H1 (cell line): ENCODE results near the gene C1orf21. TPM values are rescaled to one million over a fixed set of nuclear protein-coding genes. Genes with fewer than 3 reads are reported as not detected.

Experiments used
- CTCF ChIA-PET: fragments of 300-600 bp; sonication (Branson Sonifier 250); formaldehyde crosslinking; loops from one replicate; lab custom pipeline; 2021; ENCODE audit not compliant: partially characterized antibody; lab: Charles Lee
- POLR2A ChIA-PET: fragments of 300-600 bp; sonication (Branson Sonifier 250); formaldehyde crosslinking; loops from one replicate; lab custom pipeline; 2021; ENCODE audit warnings: inconsistent platforms; ENCODE audit not compliant: partially characterized antibody; lab: Charles Lee
- DNase-seq, 2 experiments: peaks; one replicate each; pipeline versions ENCODE4 v3.0.0 to v3.0.0-alpha.2; 2010 to 2022; ENCODE audit warnings: low spot score in 2 of 2, low read depth in 1 of 2, mixed read lengths in 1 of 2
- FAIRE-seq: peaks from 2 replicates; lab custom pipeline; 2011; peaks lifted over from hg19 to GRCh38; lab: Jason Lieb, UNC
- H2AFZ ChIP-seq: 2 replicates; pipeline ENCODE4 v1.8.1; 2012; ENCODE audit warnings: low read length, inconsistent platforms
- H2AK5ac ChIP-seq: 2 replicates; pipeline ENCODE4 v1.6.1; 2013; ENCODE audit warnings: low read depth, low read length
- H2BK120ac ChIP-seq: replicated peaks from 2 replicates; pipeline ENCODE3; 2013; ENCODE audit warnings: low read depth, low read length, inconsistent platforms
- H2BK12ac ChIP-seq: 2 replicates; pipeline ENCODE4 v1.6.1; 2013; ENCODE audit warnings: low read depth, low read length
- H2BK15ac ChIP-seq: 2 replicates; pipeline ENCODE4 v1.6.1; 2013; ENCODE audit warnings: low read length
- H2BK20ac ChIP-seq: 2 replicates; pipeline ENCODE4 v1.6.1; 2013; ENCODE audit warnings: low read length
- H2BK5ac ChIP-seq: 2 replicates; pipeline ENCODE4 v1.6.1; 2013; ENCODE audit warnings: low read depth, low read length
- H3K14ac ChIP-seq: 2 replicates; pipeline ENCODE4 v1.6.1; 2013; ENCODE audit warnings: inconsistent platforms; ENCODE audit not compliant: insufficient read length
- H3K18ac ChIP-seq: 2 replicates; pipeline ENCODE4 v1.6.1; 2013; ENCODE audit warnings: low read length; ENCODE audit errors: extremely low read depth
- H3K23ac ChIP-seq: 2 replicates; pipeline ENCODE4 v1.6.1; 2013; ENCODE audit warnings: inconsistent platforms; ENCODE audit not compliant: insufficient read length
- H3K23me2 ChIP-seq: 2 replicates; pipeline ENCODE4 v1.6.1; 2013; ENCODE audit warnings: low read depth, low read length
- H3K27ac ChIP-seq: 2 replicates; pipeline ENCODE4 v1.6.1; 2011; ENCODE audit warnings: low read depth, low read length, inconsistent platforms
- H3K27me3 ChIP-seq, 4 experiments: replicated peaks in 1 of 4; 1 replicate in 1 of 4; 2 replicates in 3 of 4; pipeline versions ENCODE4 v1.6.1 to v1.8.1; 2011 to 2013; ENCODE audit warnings: low read length in 3 of 4, mild to moderate bottlenecking in 3 of 4, inconsistent platforms in 2 of 4, mixed read lengths in 2 of 4, moderate library complexity in 1 of 4; ENCODE audit not compliant: control insufficient read depth in 3 of 4, insufficient read depth in 3 of 4; ENCODE audit errors: extremely low read depth in 1 of 4
- H3K36me3 ChIP-seq, 4 experiments: 2 replicates each; pipeline versions ENCODE4 v1.6.1 to v1.8.1; 2011 to 2013; ENCODE audit warnings: mild to moderate bottlenecking in 4 of 4, low read length in 3 of 4, moderate library complexity in 2 of 4, control low read depth in 1 of 4, inconsistent platforms in 1 of 4; ENCODE audit not compliant: insufficient read depth in 4 of 4, control insufficient read depth in 2 of 4
- H3K4ac ChIP-seq: replicated peaks from 2 replicates; pipeline ENCODE3; 2013; ENCODE audit warnings: low read length, low read depth, mixed read lengths, inconsistent platforms; ENCODE audit not compliant: insufficient read length
- H3K4me1 ChIP-seq, 4 experiments: replicated peaks in 1 of 4; 1 replicate in 1 of 4; 2 replicates in 3 of 4; pipeline versions ENCODE4 v1.6.1 to v1.8.1; 2011 to 2013; ENCODE audit warnings: low read length in 3 of 4, inconsistent platforms in 2 of 4, mixed read lengths in 1 of 4; ENCODE audit not compliant: insufficient read depth in 4 of 4, control insufficient read depth in 3 of 4
- H3K4me2 ChIP-seq, 2 experiments: 2 replicates each; pipeline versions ENCODE4 v1.6.1 to v1.8.1; 2011 to 2013; ENCODE audit warnings: low read depth in 2 of 2, low read length in 2 of 2, control low read depth in 1 of 2, inconsistent platforms in 1 of 2, mild to moderate bottlenecking in 1 of 2; ENCODE audit not compliant: insufficient read depth in 1 of 2
- H3K4me3 ChIP-seq, 4 experiments: fragments of 200-600, 300-600 bp in 1 of 4; sonication (generic), shearing (Covaris generic), sonication (Bioruptor Twin) in 1 of 4; 2 replicates each; pipeline versions ENCODE4 v1.5.1 to v1.8.1; 2011 to 2016; ENCODE audit warnings: low read length in 4 of 4, low read depth in 3 of 4, control low read depth in 2 of 4, inconsistent platforms in 2 of 4, mild to moderate bottlenecking in 2 of 4, mixed read lengths in 1 of 4, moderate library complexity in 1 of 4; ENCODE audit not compliant: insufficient read depth in 2 of 4; ENCODE audit errors: extremely low read depth in 1 of 4
- H3K56ac ChIP-seq: replicated peaks from 2 replicates; pipeline ENCODE3; 2013; ENCODE audit warnings: low read depth, mild to moderate bottlenecking, mixed read lengths, low read length, inconsistent platforms; ENCODE audit not compliant: insufficient read length
- H3K79me1 ChIP-seq: 2 replicates; pipeline ENCODE4 v1.6.1; 2013; ENCODE audit warnings: low read depth, low read length, control low read depth
- H3K79me2 ChIP-seq, 2 experiments: 2 replicates each; pipeline versions ENCODE4 v1.6.1 to v1.8.1; 2012 to 2013; ENCODE audit warnings: low read length in 2 of 2, mild to moderate bottlenecking in 2 of 2, inconsistent platforms in 1 of 2; ENCODE audit not compliant: insufficient read depth in 2 of 2, control insufficient read depth in 1 of 2
- H3K9ac ChIP-seq, 4 experiments: replicated peaks in 1 of 4; 1 replicate in 1 of 4; 2 replicates in 3 of 4; pipeline versions ENCODE4 v1.6.1 to v1.8.1; 2011 to 2013; ENCODE audit warnings: low read depth in 3 of 4, low read length in 3 of 4, control low read depth in 2 of 4, mild to moderate bottlenecking in 2 of 4, moderate library complexity in 2 of 4, inconsistent platforms in 1 of 4; ENCODE audit errors: extremely low read depth in 1 of 4
- H3K9me3 ChIP-seq, 2 experiments: 2 replicates each; pipeline versions ENCODE4 v1.6.1 to v1.8.1; 2012 to 2013; ENCODE audit warnings: mild to moderate bottlenecking in 2 of 2, moderate library complexity in 2 of 2, control low read depth in 1 of 2, inconsistent platforms in 1 of 2, low read depth in 1 of 2, low read length in 1 of 2, mixed read lengths in 1 of 2; ENCODE audit not compliant: insufficient read depth in 2 of 2
- H4K20me1 ChIP-seq, 2 experiments: replicated peaks in 1 of 2; 2 replicates each; pipeline versions ENCODE3 to v1.8.1; 2011 to 2013; ENCODE audit warnings: inconsistent platforms in 2 of 2, low read length in 2 of 2, mild to moderate bottlenecking in 1 of 2; ENCODE audit not compliant: insufficient read depth in 2 of 2, control insufficient read depth in 1 of 2
- H4K5ac ChIP-seq: 2 replicates; pipeline ENCODE4 v1.6.1; 2013; ENCODE audit warnings: low read length, low read depth, mixed read lengths, inconsistent platforms; ENCODE audit not compliant: insufficient read length
- H4K8ac ChIP-seq: 2 replicates; pipeline ENCODE4 v1.8.0; 2013; ENCODE audit warnings: mild to moderate bottlenecking, moderate library complexity, low read length, inconsistent platforms; ENCODE audit not compliant: insufficient read depth; ENCODE audit errors: extremely low read depth
- H4K91ac ChIP-seq: replicated peaks from 2 replicates; pipeline ENCODE3; 2013; ENCODE audit warnings: low read length, mixed read lengths, inconsistent platforms; ENCODE audit not compliant: insufficient read length
- CEBPB ChIP-seq: IDR thresholded peaks from 2 replicates; pipeline ENCODE4 v1.6.1; 2012; ENCODE audit warnings: low read depth, low read length
- GABPA ChIP-seq: IDR thresholded peaks from 2 replicates; pipeline ENCODE4 v1.6.1; 2011; ENCODE audit warnings: mild to moderate bottlenecking, low read length, moderate library complexity, borderline replicate concordance; ENCODE audit not compliant: insufficient read depth
- JUND ChIP-seq: IDR thresholded peaks from 2 replicates; pipeline ENCODE4 v1.6.1; 2011; ENCODE audit warnings: mild to moderate bottlenecking, improper control_type of control experiment, low read length
- KDM4A ChIP-seq: IDR thresholded peaks from one replicate; pipeline ENCODE4 v1.7.1; 2012; ENCODE audit warnings: low read depth, mild to moderate bottlenecking, moderate library complexity, low read length, inconsistent platforms; ENCODE audit not compliant: severe bottlenecking
- NRF1 ChIP-seq: IDR thresholded peaks from 2 replicates; pipeline ENCODE4 v1.6.1; 2011; ENCODE audit warnings: mild to moderate bottlenecking, low read depth, low read length, improper control_type of control experiment
- RAD21 ChIP-seq, 2 experiments: IDR thresholded peaks in 1 of 2; conservative IDR thresholded peaks in 1 of 2; 2 replicates each; pipeline ENCODE4 v1.6.1; 2011; ENCODE audit warnings: low read depth in 2 of 2, low read length in 2 of 2, improper control_type of control experiment in 1 of 2, inconsistent platforms in 1 of 2, mild to moderate bottlenecking in 1 of 2, moderate library complexity in 1 of 2
- RBBP5 ChIP-seq: IDR thresholded peaks from 2 replicates; pipeline ENCODE4 v1.7.1; 2012; ENCODE audit warnings: low read depth, mild to moderate bottlenecking, inconsistent platforms, low read length, moderate library complexity, borderline replicate concordance
- SP1 ChIP-seq: IDR thresholded peaks from 2 replicates; pipeline ENCODE4 v1.6.1; 2011; ENCODE audit warnings: low read depth, low read length
- SP2 ChIP-seq: IDR thresholded peaks from 2 replicates; pipeline ENCODE4 v1.6.1; 2012; ENCODE audit warnings: mild to moderate bottlenecking, low read length, inconsistent platforms
- TAF1 ChIP-seq: IDR thresholded peaks from 2 replicates; pipeline ENCODE4 v1.6.1; 2011; ENCODE audit warnings: mild to moderate bottlenecking, low read depth, low read length
- TCF12 ChIP-seq: IDR thresholded peaks from 2 replicates; pipeline ENCODE4 v1.6.1; 2011; ENCODE audit warnings: low read depth, mild to moderate bottlenecking, low read length
- WGBS, 2 experiments: shearing (Covaris generic) in 1 of 2; methylation state at CpG; one replicate each; pipeline versions ENCODE4 v1.1.6 to v1.1.7; 2013 to 2015; ENCODE audit warnings: low lambda C conversion rate in 2 of 2, mixed read lengths in 2 of 2, inconsistent platforms in 1 of 2, low coverage in 1 of 2, missing lambda C conversion rate in 1 of 2; ENCODE audit not compliant: insufficient replicate concordance in 2 of 2, insufficient coverage in 1 of 2, insufficient read length in 1 of 2; ENCODE audit errors: extremely low coverage in 1 of 2, missing lambda C conversion rate in 1 of 2; 5-methylcytosine and 5-hydroxymethylcytosine counted together
- polyA plus RNA-seq, 7 experiments: library from polyadenylated mRNA; depleted of rRNA in 3 of 7; stranded (reverse) in 5 of 7; unstranded in 2 of 7; fragments of >200 nt in 5 of 7; fragments of 200-250 nt in 2 of 7; gene quantifications; 1 replicate in 5 of 7; 2 replicates in 1 of 7; 4 replicates in 1 of 7; pipeline versions ENCODE4 v1.2.1 to v1.2.3, GENCODE V29; 2011 to 2013; ENCODE audit warnings: missing spikeins in 2 of 7, mixed read lengths in 2 of 7
- total RNA-seq: library from RNA; stranded (reverse); fragmentation: NEBNext Ultra II Directional; extraction: Animal tissue kit (Norgen Biotek cat#: 25700); gene quantifications from 2 replicates; pipeline ENCODE4 v1.2.1, GENCODE V29; 2021
- TF ChIP-seq, protein P1 (sequence below): IDR thresholded peaks from 2 replicates; pipeline ENCODE4 v1.6.1; 2012; ENCODE audit warnings: inconsistent platforms

Gene C1orf21
- total and polyA plus RNA-seq, 2 of the 8 experiments (the other 6 are each of a cell fraction or from before 2014, with no cell fraction given) = 16.6 to 51.0 TPM

GRCh38 chr1:184598403-184599193, 211.8 kb downstream of the C1orf21 start:
- no peak overlapping the region for H3K27ac ChIP-seq
- no peak overlapping the region for H2BK120ac ChIP-seq
- no peaks in the 10 kb centered on the region for H3K79me2 ChIP-seq
- H3K4me1 ChIP-seq = no peaks in the 10 kb centered on the region
- POLR2A ChIA-PET = no interaction called here
- peaks cover 0 to 4% (median 1%) of the 10 kb centered on the region in 4 experiments; a peak in 3 of 8 replicates for H3K36me3 ChIP-seq
- no peak overlapping the region for H2BK15ac ChIP-seq
- no peak for FAIRE-seq
- no peak overlapping the region for H2BK5ac ChIP-seq
- no peak overlapping the region for H2AFZ ChIP-seq
- no peak overlapping the region for H3K14ac ChIP-seq
- H3K18ac ChIP-seq = no peak overlapping the region
- no peak overlapping the region for H4K8ac ChIP-seq
- no peak overlapping the region for H3K4me3 ChIP-seq
- no peak overlapping the region for H3K9ac ChIP-seq
- H3K4me2 ChIP-seq = no peak overlapping the region
- no peak for DNase-seq
- no peak overlapping the region for H3K23ac ChIP-seq
- H3K79me1 ChIP-seq = peaks cover 3% of the 10 kb centered on the region; the same call in 1 of the 2 replicates
- no peak overlapping the region for H4K91ac ChIP-seq
- H3K9me3 ChIP-seq = no peaks in the 10 kb centered on the region
- H4K5ac ChIP-seq = no peak overlapping the region
- no peak overlapping the region for H2BK20ac ChIP-seq
- no peak overlapping the region for H2AK5ac ChIP-seq
- H3K27me3 ChIP-seq = no peaks in the 10 kb centered on the region
- CTCF ChIA-PET = interaction anchor here (1.2 to 1.5 kb wide), 2 partner anchors 12 to 220 kb away, joined by 3 to 4 read pairs; no protein-coding TSS in a partner anchor
- 86% methylated on average over 6 of the region's 6 CpGs; no CpG with 5 or more reads in 1 of the 2 experiments for WGBS, 2 experiments
- TF ChIP-seq JUND = no peak
- no peak for TF ChIP-seq CEBPB
- TF ChIP-seq NRF1 = no peak
- TF ChIP-seq SP2 = no peak
- TF ChIP-seq, protein P1, sequence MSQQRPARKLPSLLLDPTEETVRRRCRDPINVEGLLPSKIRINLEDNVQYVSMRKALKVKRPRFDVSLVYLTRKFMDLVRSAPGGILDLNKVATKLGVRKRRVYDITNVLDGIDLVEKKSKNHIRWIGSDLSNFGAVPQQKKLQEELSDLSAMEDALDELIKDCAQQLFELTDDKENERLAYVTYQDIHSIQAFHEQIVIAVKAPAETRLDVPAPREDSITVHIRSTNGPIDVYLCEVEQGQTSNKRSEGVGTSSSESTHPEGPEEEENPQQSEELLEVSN = no peak
- TF ChIP-seq TCF12 = no peak
- TF ChIP-seq TAF1 = no peak
- TF ChIP-seq KDM4A = no peak
- no peak for TF ChIP-seq GABPA
- no peak for TF ChIP-seq SP1
- TF ChIP-seq RBBP5 = no peak
- TF ChIP-seq RAD21 (IDR thresholded peaks at IDR 0.05 in 1 of 2, conservative IDR thresholded peaks at IDR 0.05 in 1 of 2; ENCODE audit: low read depth in 2 of 2, low read length in 2 of 2) = no peak
- TF ChIP-seq, all 59 proteins: peak for 0
- H3K56ac ChIP-seq = no peak overlapping the region
- no peaks in the 10 kb centered on the region for H4K20me1 ChIP-seq
- no peak overlapping the region for H3K4ac ChIP-seq
- H3K23me2 ChIP-seq = no peaks in the 10 kb centered on the region
- no peak overlapping the region for H2BK12ac ChIP-seq
